OCI-LY7 (cell line): ENCODE measurements around the gene ADCY5. TPM values are rescaled to one million over a fixed set of nuclear protein-coding genes. Genes with fewer than 3 reads are reported as not detected.
A peak's percentile ranks its signal among the peaks of the same experiment; 100 is the strongest.

ENCODE experiments used
- BruUV-seq: library from RNA; stranded (reverse); fragments of 400-500 nt; replicated peaks from 2 replicates; lab custom pipeline; 2021; lab: Mats Ljungman, UMichigan
- CTCF ChIA-PET: fragments of 300-600 bp; sonication (Branson Sonifier 250); formaldehyde crosslinking; loops from one replicate; lab custom pipeline; 2022; ENCODE audit warnings: antibody characterized with exemption; ENCODE audit not compliant: unreplicated experiment; lab: Charles Lee
- POLR2A ChIA-PET: fragments of 300-600 bp; sonication (Branson Sonifier 250); formaldehyde crosslinking; loops from one replicate; lab custom pipeline; 2022; ENCODE audit warnings: antibody characterized with exemption; lab: Charles Lee
- DNase-seq: peaks from one replicate; pipeline ENCODE4 v3.0.0-alpha.2; 2015; ENCODE audit warnings: low spot score
- H2AFZ ChIP-seq: fragments of 200-600 bp; sonication (generic), shearing (Covaris generic); 2 replicates; pipeline ENCODE4 v1.6.1; 2014; ENCODE audit warnings: mild to moderate bottlenecking, antibody characterized with exemption, low read length, moderate library complexity
- H3K27ac ChIP-seq: fragments of 200-600 bp; sonication (generic); 2 replicates; pipeline ENCODE4 v1.5.1; 2014; ENCODE audit warnings: mixed run types, low read depth, mild to moderate bottlenecking, moderate library complexity, low read length, inconsistent platforms; ENCODE audit not compliant: poor library complexity, severe bottlenecking
- H3K36me3 ChIP-seq: fragments of 200-600 bp; sonication (generic); 2 replicates; pipeline ENCODE4 v1.6.1; 2014; ENCODE audit warnings: mild to moderate bottlenecking, antibody characterized with exemption, low read length, moderate library complexity, mixed read lengths; ENCODE audit not compliant: insufficient read depth
- H3K4me1 ChIP-seq: fragments of 200-600 bp; sonication (generic); 2 replicates; pipeline ENCODE4 v1.5.1; 2014; ENCODE audit warnings: mild to moderate bottlenecking, low read length; ENCODE audit not compliant: insufficient read depth, poor library complexity, severe bottlenecking
- H3K4me2 ChIP-seq: fragments of 200-600 bp; sonication (generic); 2 replicates; pipeline ENCODE4 v1.6.1; 2014; ENCODE audit warnings: mild to moderate bottlenecking, low read length
- H3K4me3 ChIP-seq: fragments of 200-600 bp; sonication (generic); 2 replicates; pipeline ENCODE4 v1.5.1; 2014; ENCODE audit warnings: mild to moderate bottlenecking, low read depth, low read length; ENCODE audit not compliant: poor library complexity, severe bottlenecking
- H3K79me2 ChIP-seq: fragments of 200-600 bp; sonication (generic); 2 replicates; pipeline ENCODE4 v1.6.1; 2016; ENCODE audit warnings: low read depth, mild to moderate bottlenecking, low read length, moderate library complexity, mixed read lengths; ENCODE audit not compliant: insufficient read depth
- H3K9me2 ChIP-seq: fragments of 200-600 bp; sonication (generic); 2 replicates; pipeline ENCODE4 v1.6.1; 2016; ENCODE audit warnings: mild to moderate bottlenecking, low read length, mixed read lengths; ENCODE audit not compliant: insufficient read depth
- H3K9me3 ChIP-seq: fragments of 200-600 bp; sonication (generic); 2 replicates; pipeline ENCODE4 v1.6.1; 2014; ENCODE audit warnings: mild to moderate bottlenecking, mixed run types, low read length, mixed read lengths
- H4K20me1 ChIP-seq: fragments of 200-600 bp; sonication (generic); 2 replicates; pipeline ENCODE4 v1.6.1; 2014; ENCODE audit warnings: mild to moderate bottlenecking, antibody characterized with exemption, low read length, moderate library complexity, mixed read lengths; ENCODE audit not compliant: insufficient read depth
- EZH2phosphoT487 ChIP-seq: fragments of 200-600 bp; sonication (generic); IDR thresholded peaks from 2 replicates; pipeline ENCODE4 v1.6.1; 2018; ENCODE audit warnings: low read depth, borderline replicate concordance, mild to moderate bottlenecking, mixed run types, antibody characterized with exemption, low read length, moderate library complexity, mixed read lengths
- intact Hi-C: fragments of 100-400 bp; cut with micrococcal nuclease; formaldehyde crosslinking; loops from one replicate; pipeline ENCODE4 v1.10.0; 2022; ENCODE audit not compliant: unreplicated experiment
- total RNA-seq, 2 experiments: library from RNA; depleted of rRNA in 1 of 2; stranded (reverse); fragments of >200 nt in 1 of 2; shearing (Covaris generic) in 1 of 2; gene quantifications; 2 replicates each; pipeline ENCODE4 v1.2.3, GENCODE V29; 2014 to 2022
- TF ChIP-seq, protein P1 (sequence below): fragments of 200-600 bp; sonication (generic); conservative IDR thresholded peaks from 2 replicates; pipeline ENCODE4 v1.5.1; 2014; ENCODE audit warnings: mild to moderate bottlenecking, antibody characterized with exemption, low read length, moderate library complexity, mixed read lengths

Gene ADCY5
- total RNA-seq, 2 experiments from 2014 or later, result 0.03 to 0.63 TPM

DNA sequence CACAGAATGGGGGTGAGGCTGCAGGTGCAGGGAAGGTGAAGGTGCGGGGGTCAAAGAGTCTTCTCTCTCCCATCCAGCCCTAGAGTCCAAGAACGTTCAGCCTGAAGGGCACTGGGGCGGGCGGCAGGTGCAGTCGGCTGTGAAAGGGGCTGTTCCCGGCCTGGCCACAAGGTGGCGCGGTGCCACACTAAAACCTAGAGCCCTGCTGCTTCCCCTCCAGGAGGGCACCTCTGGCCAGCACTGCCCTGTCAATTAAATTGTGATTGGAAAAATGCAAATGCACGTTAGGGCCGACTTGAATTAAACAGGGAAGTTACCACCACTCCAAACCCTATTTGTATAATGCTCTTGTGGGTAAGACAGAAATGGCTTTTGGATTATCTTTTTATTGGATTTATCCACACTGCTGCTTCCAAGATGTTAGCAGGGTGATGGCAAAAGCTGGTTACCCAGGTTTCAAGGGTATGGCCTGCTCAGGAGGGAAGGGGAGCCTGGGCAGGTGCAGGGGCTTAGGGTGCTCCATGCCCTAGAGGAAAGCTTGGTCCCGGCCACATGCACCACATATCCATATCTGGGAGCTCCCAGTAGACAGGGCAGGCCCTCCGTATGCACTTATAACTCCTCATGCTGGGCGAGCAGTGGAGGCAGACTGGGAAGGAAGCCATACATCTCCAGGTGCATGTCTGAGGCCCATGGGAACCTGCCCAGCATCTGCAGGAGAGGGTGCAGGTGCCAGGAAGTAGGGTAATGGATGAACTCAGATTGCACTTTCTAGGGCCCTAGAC, 119.8 kb downstream of the ADCY5 start:
- no peak overlapping the region for H3K27ac ChIP-seq
- H3K4me3 ChIP-seq, result no peak overlapping the region
- no peak overlapping the region for H3K4me2 ChIP-seq
- H3K9me2 ChIP-seq, result no peaks in the 10 kb centered on the region
- H3K4me1 ChIP-seq, result no peaks in the 10 kb centered on the region
- intact Hi-C loops, result loop anchor here (1.0 to 2.0 kb wide), 2 partner anchors 160 to 230 kb away; no protein-coding TSS in a partner anchor
- no peak overlapping the region for H2AFZ ChIP-seq
- TF ChIP-seq EZH2phosphoT487, result no peak
- TF ChIP-seq, protein P1, sequence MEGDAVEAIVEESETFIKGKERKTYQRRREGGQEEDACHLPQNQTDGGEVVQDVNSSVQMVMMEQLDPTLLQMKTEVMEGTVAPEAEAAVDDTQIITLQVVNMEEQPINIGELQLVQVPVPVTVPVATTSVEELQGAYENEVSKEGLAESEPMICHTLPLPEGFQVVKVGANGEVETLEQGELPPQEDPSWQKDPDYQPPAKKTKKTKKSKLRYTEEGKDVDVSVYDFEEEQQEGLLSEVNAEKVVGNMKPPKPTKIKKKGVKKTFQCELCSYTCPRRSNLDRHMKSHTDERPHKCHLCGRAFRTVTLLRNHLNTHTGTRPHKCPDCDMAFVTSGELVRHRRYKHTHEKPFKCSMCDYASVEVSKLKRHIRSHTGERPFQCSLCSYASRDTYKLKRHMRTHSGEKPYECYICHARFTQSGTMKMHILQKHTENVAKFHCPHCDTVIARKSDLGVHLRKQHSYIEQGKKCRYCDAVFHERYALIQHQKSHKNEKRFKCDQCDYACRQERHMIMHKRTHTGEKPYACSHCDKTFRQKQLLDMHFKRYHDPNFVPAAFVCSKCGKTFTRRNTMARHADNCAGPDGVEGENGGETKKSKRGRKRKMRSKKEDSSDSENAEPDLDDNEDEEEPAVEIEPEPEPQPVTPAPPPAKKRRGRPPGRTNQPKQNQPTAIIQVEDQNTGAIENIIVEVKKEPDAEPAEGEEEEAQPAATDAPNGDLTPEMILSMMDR, result peak; percentile 94
- no peaks in the 10 kb centered on the region for H3K79me2 ChIP-seq
- peak; percentile 64 for DNase-seq
- H3K36me3 ChIP-seq, result no peaks in the 10 kb centered on the region
- ChIA-PET CTCF (no interaction called here), POLR2A (no interaction called here)
- H3K9me3 ChIP-seq, result no peaks in the 10 kb centered on the region
- no peaks in the 10 kb centered on the region for H4K20me1 ChIP-seq
- no TSS peak for BruUV-seq

DNA sequence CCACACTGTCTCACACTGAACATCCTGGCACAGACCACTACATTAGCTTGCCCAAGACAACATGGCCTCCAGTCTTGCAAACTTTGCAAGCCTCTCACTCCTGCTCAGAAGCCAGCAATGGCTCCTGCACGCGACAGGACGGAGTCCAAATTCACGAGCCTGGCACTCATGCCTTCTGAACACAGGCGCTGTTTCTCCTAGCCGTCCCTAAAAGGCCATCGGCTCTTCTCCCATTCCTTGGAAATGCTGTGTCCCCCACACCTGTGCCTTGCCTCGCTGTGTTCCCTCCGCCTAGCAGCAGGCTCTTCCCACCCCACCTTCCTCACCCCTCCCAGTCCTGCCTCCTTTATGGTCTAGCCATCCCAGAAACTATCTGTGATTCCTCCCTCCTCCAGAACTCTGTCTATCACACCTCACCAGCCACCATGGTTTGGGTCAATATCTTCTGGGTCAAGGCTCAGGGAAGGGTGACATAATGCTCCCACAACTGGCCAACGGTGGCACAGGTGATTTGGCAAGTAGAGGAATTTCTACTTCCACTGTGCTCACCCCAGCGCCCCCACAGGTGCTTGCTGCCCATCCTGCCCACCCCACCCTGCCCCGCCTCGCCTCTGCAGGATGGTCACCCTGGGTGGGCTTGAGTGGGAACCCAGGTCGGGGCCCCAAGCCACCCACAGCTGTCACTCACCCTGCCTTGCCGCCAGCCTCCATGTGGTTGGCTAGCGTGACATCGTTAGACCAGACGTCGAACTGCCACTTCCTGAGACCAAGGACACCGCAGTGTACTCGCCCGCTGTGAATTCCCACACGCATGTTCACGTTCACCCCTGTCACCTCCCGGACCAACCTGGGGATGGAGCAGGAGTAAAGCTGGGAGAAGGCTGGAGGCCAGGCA, 120.7 kb downstream of the ADCY5 start:
- ChIA-PET POLR2A (no interaction called here), CTCF (interaction anchor here (1.0 kb wide), 1 partner anchor 221 kb away, joined by 3 read pairs; no protein-coding TSS in a partner anchor)

More for the DNA sequence above, 120.7 kb downstream of the ADCY5 start:
- no peak for DNase-seq
- Histone ChIP-seq H3K4me1 (no peaks in the 10 kb centered on the region), H3K79me2 (no peaks in the 10 kb centered on the region), H4K20me1 (no peaks in the 10 kb centered on the region), H3K4me3 (no peak overlapping the region), H3K27ac (no peak overlapping the region), H3K9me2 (no peaks in the 10 kb centered on the region), H3K4me2 (no peak overlapping the region), H3K36me3 (no peaks in the 10 kb centered on the region), H3K9me3 (no peaks in the 10 kb centered on the region), H2AFZ (no peak overlapping the region)
- intact Hi-C loops, result loop anchor here (2.0 kb wide), 1 partner anchor 231 kb away; no protein-coding TSS in a partner anchor
- no peak for TF ChIP-seq EZH2phosphoT487
- TF ChIP-seq, protein P1, result no peak
- no TSS peak for BruUV-seq
